HG03439 (cell line): ENCODE results near the gene ZDHHC18.
A peak's percentile ranks its signal among the peaks of the same experiment; 100 is the strongest.
"Not testable (repeated sequence)": the region's sequence is repeated elsewhere in the genome, so short reads cannot be mapped to it uniquely, and the experiment has no call there.

Source experiments
- ATAC-seq: cut with Tn5 transposase; IDR thresholded peaks from one replicate; pipeline ENCODE4 v1.9.1; 2021; ENCODE audit warnings: mild to moderate bottlenecking, moderate library complexity; ENCODE audit not compliant: unreplicated experiment

The ZDHHC18 gene

GRCh38 chr1:26831546-26832248 is 5.2 kb downstream of the ZDHHC18 start:
- ATAC-seq: no peak

- ATAC-seq: no peak
Observed at GRCh38 chr1:26832249-26832960, 5.9 kb downstream of the ZDHHC18 start.

GRCh38 chr1:26833432-26834405 is 7.2 kb downstream of the ZDHHC18 start:
- ATAC-seq: peak; percentile 70

- ATAC-seq: not testable (repeated sequence)
Observed at GRCh38 chr1:26837665-26838064, 11.2 kb downstream of the ZDHHC18 start.

- peak; percentile 90 for ATAC-seq
Observed at GRCh38 chr1:26838474-26839338, 12.2 kb downstream of the ZDHHC18 start.

GRCh38 chr1:26839339-26839722 is 12.8 kb downstream of the ZDHHC18 start:
- ATAC-seq: peak; percentile 18

GRCh38 chr1:26839779-26840178 is 13.3 kb downstream of the ZDHHC18 start:
- ATAC-seq: no peak

- no peak for ATAC-seq
Observed at GRCh38 chr1:26844424-26845196, 18.1 kb downstream of the ZDHHC18 start.

- not testable (repeated sequence) for ATAC-seq
Observed at GRCh38 chr1:26847826-26848225, 21.3 kb downstream of the ZDHHC18 start.

GRCh38 chr1:26848499-26848898 is 22.0 kb downstream of the ZDHHC18 start:
- no peak for ATAC-seq

- no peak for ATAC-seq
Observed at GRCh38 chr1:26848941-26849774, 22.7 kb downstream of the ZDHHC18 start.

- ATAC-seq: no peak
Observed at GRCh38 chr1:26851106-26851684, 24.7 kb downstream of the ZDHHC18 start.

- ATAC-seq: no peak
Observed at GRCh38 chr1:26852701-26853100, 26.2 kb downstream of the ZDHHC18 start.

- ATAC-seq: no peak
Observed at GRCh38 chr1:26853156-26853555, 26.7 kb downstream of the ZDHHC18 start.

GRCh38 chr1:26853600-26853999 is 27.1 kb downstream of the ZDHHC18 start:
- ATAC-seq: no peak

GRCh38 chr1:26854906-26855305 is 28.4 kb downstream of the ZDHHC18 start:
- no peak for ATAC-seq

GRCh38 chr1:26855636-26856035 is 29.1 kb downstream of the ZDHHC18 start:
- ATAC-seq: no peak

GRCh38 chr1:26856181-26856580 is 29.7 kb downstream of the ZDHHC18 start:
- ATAC-seq: no peak
